Activated CD8-positive, alpha-beta memory T cell treated with anti-CD3 and anti-CD28 coated beads, Interleukin-2, amount 50 U/mL, for 4 hours (primary cell): ENCODE measurements around the gene SLC2A9.

Experiments used
- DNase-seq: peaks from one replicate; pipeline ENCODE4 v3.0.0-alpha.2; 2020

The SLC2A9 gene

GRCh38 chr4:9880406-9881197 is 140.7 kb downstream of the SLC2A9 start:
- DNase-seq, result no peak

GRCh38 chr4:9877123-9877522 is 144.2 kb downstream of the SLC2A9 start:
- DNase-seq, result no peak

GRCh38 chr4:9875516-9875915 is 145.8 kb downstream of the SLC2A9 start:
- DNase-seq, result no peak

DNA sequence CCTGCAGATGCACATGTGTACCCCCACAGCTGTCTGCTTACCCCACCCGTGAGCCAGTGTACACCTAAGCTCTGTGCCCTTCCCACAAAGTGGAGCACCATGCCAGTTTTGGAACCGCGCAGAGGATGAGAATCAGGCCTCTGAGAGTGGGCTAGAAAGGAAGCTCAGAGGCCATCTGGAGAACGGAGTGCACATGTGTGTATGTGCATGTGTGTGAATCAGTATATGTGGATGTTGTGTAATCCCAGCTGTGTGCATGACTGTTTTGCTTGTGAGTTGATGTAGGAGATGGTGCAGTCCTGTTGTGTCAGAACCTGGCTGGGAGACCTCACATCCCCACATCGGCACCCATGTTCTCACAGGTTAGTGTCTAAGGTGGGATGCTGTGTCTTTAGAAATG is 146.9 kb downstream of the SLC2A9 start:
- DNase-seq, result no peak

GRCh38 chr4:9870165-9870790 is 151.0 kb downstream of the SLC2A9 start:
- no peak for DNase-seq

DNA sequence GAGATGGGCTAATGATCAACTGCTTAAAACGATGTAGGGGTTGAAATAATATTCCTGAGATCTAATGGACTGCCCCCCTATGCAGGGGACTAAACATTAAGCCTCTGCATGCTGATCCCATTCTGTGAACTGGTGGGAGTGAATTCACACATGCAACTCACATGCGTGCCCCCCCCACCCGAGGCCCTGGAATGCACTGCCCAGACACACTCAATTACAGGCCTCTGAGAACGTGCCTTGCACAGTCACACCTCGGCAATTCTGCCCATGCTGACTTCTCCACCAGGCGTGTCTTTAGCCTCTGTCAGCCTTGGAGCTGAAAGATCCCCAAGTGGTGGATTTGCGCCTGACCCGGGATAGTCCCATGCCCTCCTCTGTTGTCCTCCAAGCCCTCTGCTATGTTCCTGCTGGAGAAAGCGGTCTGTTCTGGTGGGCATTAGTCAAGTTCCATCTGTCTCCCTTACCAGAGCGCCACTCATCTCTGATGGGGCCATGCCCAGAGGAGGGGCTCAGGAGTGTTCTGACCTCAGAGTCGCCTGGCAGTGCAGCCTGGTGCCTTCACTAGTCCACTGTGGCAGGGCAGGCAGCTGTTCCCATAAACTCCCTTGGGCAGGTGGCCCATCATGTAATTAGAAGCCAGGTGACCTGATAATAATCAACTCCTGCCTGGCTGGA is 153.4 kb downstream of the SLC2A9 start:
- no peak for DNase-seq

DNA sequence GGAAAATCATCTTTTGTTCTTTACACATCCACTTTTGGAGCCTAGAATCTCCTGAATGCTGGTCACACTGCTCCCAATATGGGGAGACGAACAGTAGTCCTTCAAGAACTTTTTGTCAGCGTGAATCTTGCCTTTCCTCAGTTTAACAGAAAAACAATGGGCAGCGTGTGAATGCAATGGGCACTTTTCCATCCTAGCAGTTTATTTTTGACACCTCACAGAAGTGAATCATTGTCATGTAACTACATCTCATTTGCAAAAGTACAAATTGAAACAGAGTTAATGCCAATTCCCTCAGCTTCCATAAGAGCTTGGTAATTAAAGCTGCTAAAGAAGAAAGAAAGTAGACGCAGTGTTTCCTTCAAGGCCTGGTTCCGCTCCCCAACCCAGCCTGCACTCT is 154.4 kb downstream of the SLC2A9 start:
- DNase-seq, result no peak

DNA sequence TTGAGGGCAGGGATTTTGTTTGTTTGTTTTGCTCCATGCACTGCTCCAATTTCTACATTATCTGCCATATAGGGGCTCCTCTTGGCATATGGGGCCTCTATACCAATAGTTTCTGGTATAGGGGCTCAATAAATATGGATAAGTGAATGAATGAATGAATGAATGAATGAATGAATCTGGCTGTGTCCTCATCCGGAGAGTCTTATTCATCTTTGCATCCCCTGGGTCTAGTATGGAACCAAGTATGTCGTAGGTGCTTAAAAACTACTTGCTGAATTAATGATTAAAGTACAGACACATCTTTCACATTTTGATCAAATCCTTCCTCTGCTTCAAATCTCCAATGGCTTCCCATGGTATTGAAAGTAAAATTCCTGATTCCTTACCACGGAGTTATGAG is 159.7 kb downstream of the SLC2A9 start:
- DNase-seq, result no peak

DNA sequence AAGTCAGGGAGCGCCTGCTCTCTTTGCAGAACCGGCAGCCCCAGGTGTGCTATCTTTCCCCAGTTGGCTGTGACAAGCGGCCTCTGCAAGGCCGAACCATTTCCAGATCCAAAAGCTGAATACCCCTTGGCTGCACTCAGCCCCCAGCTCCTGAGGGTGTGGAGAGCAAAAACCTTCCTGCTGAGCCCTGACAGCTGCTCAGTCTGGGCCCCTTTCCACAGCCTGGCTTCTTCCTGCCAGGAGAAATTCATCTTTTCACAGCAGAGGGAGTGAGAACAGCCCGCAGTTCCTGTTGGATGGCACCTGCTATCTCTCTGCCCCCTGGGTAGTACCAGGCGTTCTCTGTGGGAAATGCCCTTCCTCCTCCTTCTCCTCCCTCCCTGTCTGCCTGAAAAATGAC is 161.5 kb downstream of the SLC2A9 start:
- no peak for DNase-seq

GRCh38 chr4:9849538-9849920 is 171.8 kb downstream of the SLC2A9 start:
- DNase-seq, result no peak

- no peak for DNase-seq
These were observed 173.1 kb downstream of the SLC2A9 start for GRCh38 chr4:9847968-9848748.

DNA sequence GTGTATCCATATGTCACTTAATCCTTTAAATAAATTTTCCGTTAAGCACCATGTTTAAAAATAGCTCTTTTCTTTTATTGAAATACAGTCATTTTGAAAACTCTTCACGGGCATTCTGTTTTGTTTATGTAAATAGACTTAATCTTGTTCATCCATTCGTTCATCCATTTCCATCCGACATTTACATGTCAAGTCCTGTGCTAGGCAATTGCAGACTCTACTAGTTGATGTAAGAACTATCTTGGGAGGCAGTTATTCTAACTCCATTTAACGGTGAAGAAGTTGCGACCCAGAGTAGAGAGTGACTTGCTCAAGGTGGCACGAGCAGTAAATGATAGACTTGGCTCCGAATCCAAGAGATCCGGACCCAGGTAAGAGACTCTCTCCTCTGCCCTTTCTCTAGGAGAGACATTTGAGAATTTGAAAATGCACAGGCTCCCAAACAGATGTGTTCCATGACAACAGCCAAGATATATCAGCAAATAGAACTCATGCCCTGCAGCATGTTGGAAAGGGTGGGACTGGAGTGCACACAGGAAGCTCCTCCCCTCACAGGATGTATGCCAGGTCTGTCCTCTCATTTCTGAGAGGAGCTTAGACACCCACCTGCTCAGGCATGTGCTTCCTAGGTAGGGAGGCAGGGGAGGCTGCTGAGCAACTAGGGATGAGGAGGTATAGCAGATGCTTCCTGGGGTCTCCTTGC is 175.4 kb downstream of the SLC2A9 start:
- DNase-seq, result no peak

DNA sequence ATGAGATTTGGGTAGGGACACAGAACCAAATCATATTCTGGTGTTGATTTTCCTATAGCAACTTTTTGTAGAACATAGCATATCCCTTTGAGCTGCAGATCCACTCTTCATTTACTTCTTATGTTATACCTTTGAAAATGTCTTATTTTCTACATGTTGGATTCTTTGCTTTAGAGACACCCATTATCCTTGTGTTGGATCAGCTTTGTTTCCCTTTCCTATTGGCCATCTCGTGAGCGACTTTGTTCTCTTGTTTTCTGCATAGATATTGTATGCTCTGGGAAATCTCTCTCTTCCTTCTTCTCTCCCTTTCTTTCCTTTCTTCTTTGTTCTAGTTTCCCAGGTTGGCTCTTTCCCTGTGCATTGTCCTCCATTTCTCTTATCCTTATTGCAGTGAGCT is 180.2 kb downstream of the SLC2A9 start:
- no peak for DNase-seq

DNA sequence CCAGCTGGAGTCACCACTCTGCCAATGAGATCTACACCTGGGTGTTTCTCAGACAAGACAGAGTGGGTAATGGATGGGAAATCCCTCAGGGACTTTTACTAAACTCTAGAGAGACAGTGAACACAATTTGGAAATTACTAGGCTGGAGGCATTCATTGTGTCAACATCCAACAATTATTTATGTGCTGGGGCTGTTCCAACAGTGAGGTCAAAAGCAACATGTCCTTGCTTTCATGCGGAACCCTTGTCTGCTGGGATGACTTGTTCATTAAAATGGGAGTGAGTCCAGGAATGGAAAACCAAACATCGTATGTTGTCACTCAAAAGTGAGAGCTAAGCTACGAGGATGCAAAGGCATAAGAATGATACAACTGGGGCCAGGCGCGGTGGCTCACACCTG is 185.9 kb downstream of the SLC2A9 start:
- no peak for DNase-seq

DNA sequence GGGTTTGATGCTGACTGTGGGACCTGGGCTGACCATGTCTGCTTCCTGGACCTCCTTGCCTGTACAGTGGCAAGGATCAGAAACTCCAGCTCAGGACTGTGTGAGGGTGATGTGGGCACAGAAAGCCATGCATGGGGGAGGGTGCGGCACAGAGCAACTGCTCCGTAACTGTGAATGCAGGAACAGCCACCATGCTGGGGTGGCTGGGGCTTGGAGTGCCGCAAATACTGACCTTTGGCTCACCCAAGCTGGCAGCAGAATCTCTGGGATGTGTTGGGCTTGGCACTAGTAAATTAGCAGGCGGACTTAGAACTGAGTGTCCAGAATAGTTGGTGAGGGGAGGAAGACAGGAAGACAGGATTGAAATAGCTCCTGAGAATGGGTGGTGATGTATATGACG is 187.9 kb downstream of the SLC2A9 start:
- no peak for DNase-seq

GRCh38 chr4:9832640-9833039 is 188.7 kb downstream of the SLC2A9 start:
- DNase-seq, result no peak

GRCh38 chr4:9826551-9826950 is 194.7 kb downstream of the SLC2A9 start:
- DNase-seq, result no peak

GRCh38 chr4:9825049-9825448 is 196.2 kb downstream of the SLC2A9 start:
- no peak for DNase-seq

GRCh38 chr4:9820343-9820742 is 201.0 kb downstream of the SLC2A9 start:
- DNase-seq, result no peak

- no peak for DNase-seq
These were observed 205.0 kb downstream of the SLC2A9 start for GRCh38 chr4:9816285-9816684.

- no peak for DNase-seq
These were observed 208.6 kb downstream of the SLC2A9 start for GRCh38 chr4:9812501-9813340.

DNA sequence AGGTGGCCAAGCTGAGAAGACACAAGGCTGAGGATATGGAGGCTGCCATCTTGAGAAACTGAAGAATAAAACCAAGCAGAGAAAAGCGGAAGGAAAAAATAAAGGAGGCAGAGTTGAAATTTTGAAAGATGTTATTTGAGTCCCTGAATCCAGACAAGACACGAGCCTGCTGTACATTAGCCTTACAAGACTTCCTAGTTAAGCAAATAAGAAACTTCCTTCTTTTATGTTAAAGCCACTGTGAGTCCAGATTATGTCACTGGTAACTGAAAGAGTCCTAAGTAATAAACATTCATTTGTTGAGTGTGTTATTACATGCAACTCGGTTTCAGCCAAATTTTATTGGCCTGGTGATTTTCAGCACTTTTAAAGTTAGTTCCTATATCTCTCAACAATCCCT is 209.5 kb downstream of the SLC2A9 start:
- DNase-seq, result no peak
